Frontal cortex (tissue), 4 donors: ENCODE measurements around the gene CDC42BPG. TPM values are rescaled to one million over a fixed set of nuclear protein-coding genes. Genes with fewer than 3 reads are reported as not detected.

Source experiments
- DNase-seq, 2 donors: peaks; one replicate each; pipeline ENCODE4 v3.0.0; 2012; ENCODE audit warnings: low spot score in 2 of 2
- FAIRE-seq: peaks from 2 replicates; lab custom pipeline; 2012; peaks lifted over from hg19 to GRCh38; lab: Jason Lieb, UNC
- total RNA-seq: library from RNA; depleted of rRNA; stranded (reverse); fragments of >200 nt; gene quantifications from one replicate; pipeline ENCODE4 v1.2.3, GENCODE V29; 2014
- donor health status: control.
- donor health status: control.
- donor health status: control.

The CDC42BPG gene
- total RNA-seq, 1 donor from 2014 or later: under 0.01 TPM

DNA sequence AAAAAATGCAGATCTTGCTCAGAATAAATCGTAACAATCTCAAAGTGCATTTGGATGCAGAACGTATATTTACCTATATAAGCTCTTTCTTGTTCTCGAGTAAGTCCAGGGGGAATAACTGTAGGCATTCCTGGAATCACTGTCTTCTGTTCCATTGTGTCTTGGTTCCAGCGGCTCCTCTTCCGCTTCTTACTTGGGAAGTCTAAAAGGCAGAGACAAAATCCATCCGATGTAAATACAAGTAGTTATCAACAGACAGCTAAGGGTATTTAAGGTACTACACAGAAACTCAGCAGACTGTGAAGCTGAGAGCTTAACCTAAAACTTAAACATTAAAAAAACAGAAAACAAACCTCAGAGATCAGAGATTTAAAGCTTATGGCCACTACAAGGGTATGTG, 68.0 kb downstream of the CDC42BPG start:
- DNase-seq (no peak), FAIRE-seq (no peak)

DNA sequence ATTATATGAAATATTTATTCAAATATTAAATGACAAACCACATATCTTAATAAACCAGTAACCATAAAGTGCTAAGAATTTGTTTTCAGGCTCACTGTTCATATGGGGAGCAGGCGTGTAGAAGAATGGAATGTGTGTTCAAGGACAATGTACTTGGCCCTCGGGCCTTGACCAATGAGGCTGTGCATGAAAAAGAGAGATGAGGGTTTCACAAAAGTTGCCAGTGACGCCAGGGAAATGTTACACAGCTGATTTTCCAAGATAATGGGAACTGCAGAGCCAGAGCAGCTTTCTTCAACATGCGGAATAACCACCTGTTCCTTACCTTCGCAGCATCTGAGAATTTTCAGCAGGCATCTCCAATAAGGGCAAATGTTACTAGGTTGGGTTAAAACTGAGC, 70.3 kb downstream of the CDC42BPG start:
- FAIRE-seq (no peak), DNase-seq (no peak)

Other genes with a start within 250 kb of the CDC42BPG start
- gene NRXN2, start 121.5 kb downstream of the CDC42BPG start, total RNA-seq: 204 TPM
- gene RASGRP2, start 100.5 kb downstream of the CDC42BPG start, total RNA-seq: 24.9 TPM
- gene PYGM, start 84.7 kb downstream of the CDC42BPG start, total RNA-seq: 0.82 TPM
- gene SF1, start 66.1 kb downstream of the CDC42BPG start, total RNA-seq: 62.4 TPM
- gene MAP4K2, start 41.4 kb downstream of the CDC42BPG start, total RNA-seq: 7.3 TPM
- 11.8 TPM for gene MEN1, start 34.1 kb downstream of the CDC42BPG start, total RNA-seq
- 23.6 TPM for gene EHD1, start 34.0 kb upstream of the CDC42BPG start, total RNA-seq
- gene ATG2A, start 72.6 kb upstream of the CDC42BPG start, total RNA-seq: 7.3 TPM
- gene PPP2R5B, start 80.0 kb upstream of the CDC42BPG start, total RNA-seq: 27.3 TPM
- gene GPHA2, start 91.2 kb upstream of the CDC42BPG start, total RNA-seq: not detected
- not detected for gene MAJIN, start 127.5 kb upstream of the CDC42BPG start, total RNA-seq
- not detected for gene BATF2, start 152.3 kb upstream of the CDC42BPG start, total RNA-seq
- 50.5 TPM for gene ARL2, start 169.5 kb upstream of the CDC42BPG start, total RNA-seq
- 17.9 TPM for gene SNX15, start 182.8 kb upstream of the CDC42BPG start, total RNA-seq
- 5.7 TPM for gene SAC3D1, start 196.6 kb upstream of the CDC42BPG start, total RNA-seq
- gene NAALADL1, start 213.9 kb upstream of the CDC42BPG start, total RNA-seq: 4.1 TPM
- 1.6 TPM for gene CDCA5, start 239.4 kb upstream of the CDC42BPG start, total RNA-seq
- 11.8 TPM for gene ZFPL1, start 239.6 kb upstream of the CDC42BPG start, total RNA-seq